ENCODE data around the gene MIER2. TPM values are rescaled to one million over a fixed set of nuclear protein-coding genes. Genes with fewer than 3 reads are reported as not detected.

Gene MIER2
- total RNA-seq, 1 experiment from 2014 or later = not detected

GRCh38 chr19:322616-323015 lies 22.0 kb downstream of the MIER2 start:
- POLR2A ChIA-PET (ENCODE audit: unreplicated experiment) = no interaction called here
- Histone ChIP-seq H3K27ac (ENCODE audit: low read length) (no peak overlapping the region), H3K9me3 (ENCODE audit: low read length) (no peaks in the 10 kb centered on the region), H2AFZ (ENCODE audit: low read length) (no peak overlapping the region), H3K27me3 (ENCODE audit: low read length) (no peaks in the 10 kb centered on the region), H3K9ac (ENCODE audit: low read length) (no peak overlapping the region), H4K20me1 (ENCODE audit: low read length) (no peaks in the 10 kb centered on the region), H3K4me2 (ENCODE audit: low read length) (no peak overlapping the region), H3K4me1 (ENCODE audit: insufficient read depth, low read length) (no peaks in the 10 kb centered on the region), H3K79me2 (ENCODE audit: low read length) (no peaks in the 10 kb centered on the region), H3F3A (ENCODE audit: low read length, unreplicated experiment) (no peaks in the 10 kb centered on the region), H3K4me3 (ENCODE audit: low read length) (no peak overlapping the region), H3K36me3 (ENCODE audit: low read depth, low read length) (no peaks in the 10 kb centered on the region), H3K9me2 (replicated peaks; ENCODE audit: low read length) (no peaks in the 10 kb centered on the region)
- no peak for TF ChIP-seq EZH2 (IDR thresholded peaks at IDR 0.05; ENCODE audit: low read length, unreplicated experiment)
- TF ChIP-seq EZH2phosphoT487 (IDR thresholded peaks at IDR 0.05; ENCODE audit: borderline replicate concordance, low read length) = no peak
- TF ChIP-seq CTCF (conservative IDR thresholded peaks at IDR 0.05; ENCODE audit: low read depth, low read length) = no peak
- no peak for DNase-seq
- BruUV-seq (replicated peaks) = no TSS peak
- intact Hi-C loops (cut with micrococcal nuclease) = no loop called here
- no peak for ATAC-seq
- CTCF ChIA-PET = no interaction called here

DNA sequence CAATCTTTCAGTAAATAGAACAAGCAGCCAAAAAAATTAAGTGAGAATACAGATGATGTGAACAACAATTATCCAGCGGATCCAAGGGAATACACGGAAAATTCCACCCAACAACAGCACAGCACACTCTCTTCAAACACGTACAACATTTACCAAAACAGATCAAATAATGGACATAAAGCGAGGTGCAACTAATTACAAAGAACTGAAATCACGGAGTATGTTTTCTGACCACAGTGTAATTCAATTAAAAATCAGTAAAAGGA lies 26.2 kb downstream of the MIER2 start:
- BruUV-seq (replicated peaks) = no TSS peak
- Histone ChIP-seq H2AFZ (ENCODE audit: low read length) (no peak overlapping the region), H3K9me3 (ENCODE audit: low read length) (no peaks in the 10 kb centered on the region), H3K79me2 (ENCODE audit: low read length) (no peaks in the 10 kb centered on the region), H3K9me2 (replicated peaks; ENCODE audit: low read length) (no peaks in the 10 kb centered on the region), H3K27me3 (ENCODE audit: low read length) (no peaks in the 10 kb centered on the region), H3F3A (ENCODE audit: low read length, unreplicated experiment) (no peaks in the 10 kb centered on the region), H3K9ac (ENCODE audit: low read length) (no peak overlapping the region), H3K4me2 (ENCODE audit: low read length) (no peak overlapping the region), H3K4me1 (ENCODE audit: insufficient read depth, low read length) (no peaks in the 10 kb centered on the region), H3K36me3 (ENCODE audit: low read depth, low read length) (no peaks in the 10 kb centered on the region), H3K4me3 (ENCODE audit: low read length) (no peak overlapping the region), H3K27ac (ENCODE audit: low read length) (no peak overlapping the region), H4K20me1 (ENCODE audit: low read length) (no peaks in the 10 kb centered on the region)
- ChIA-PET CTCF (no interaction called here), POLR2A (ENCODE audit: unreplicated experiment) (no interaction called here)
- TF ChIP-seq CTCF (conservative IDR thresholded peaks at IDR 0.05; ENCODE audit: low read depth, low read length) (no peak), EZH2phosphoT487 (IDR thresholded peaks at IDR 0.05; ENCODE audit: borderline replicate concordance, low read length) (no peak), EZH2 (IDR thresholded peaks at IDR 0.05; ENCODE audit: low read length, unreplicated experiment) (no peak)
- ATAC-seq (no peak), DNase-seq (no peak)
- intact Hi-C loops (cut with micrococcal nuclease) = no loop called here

DNA sequence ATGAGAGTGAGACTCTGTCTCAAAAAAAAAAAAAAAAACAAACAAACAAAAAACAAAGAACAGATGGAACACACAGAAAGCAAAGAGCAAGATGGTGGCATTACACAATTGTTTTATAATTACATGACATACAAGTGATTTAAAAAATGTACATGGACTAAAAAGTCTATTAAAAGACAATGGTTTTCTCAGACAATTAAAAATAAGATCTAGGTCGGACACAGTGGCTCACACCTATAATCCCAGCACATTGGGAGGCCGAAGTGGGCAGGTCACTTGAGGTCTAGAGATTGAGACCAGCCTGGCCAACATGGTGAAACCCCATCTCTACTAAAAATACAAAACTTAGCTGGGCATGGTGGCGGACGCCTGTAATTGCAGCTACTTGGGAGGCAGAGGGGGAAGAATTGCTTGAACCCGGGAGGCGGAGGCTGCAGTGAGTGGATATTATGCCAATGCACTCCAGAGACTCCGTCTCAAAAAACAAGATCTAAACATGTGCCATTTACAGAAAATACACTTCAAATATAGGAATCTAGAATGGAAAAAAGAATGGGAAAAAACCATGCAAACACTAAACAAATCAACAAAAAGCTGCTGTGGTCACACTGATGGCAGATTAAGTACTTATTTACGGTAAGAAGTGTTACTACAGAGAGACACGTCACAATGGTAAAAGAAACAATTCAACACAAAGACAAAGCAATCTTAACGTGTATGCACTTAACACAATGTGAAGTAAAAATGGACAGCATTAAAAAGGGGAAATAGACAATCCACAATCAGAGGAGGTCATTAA lies 26.7 kb downstream of the MIER2 start:
- H4K20me1 ChIP-seq (ENCODE audit: low read length) = no peaks in the 10 kb centered on the region
- intact Hi-C loops (cut with micrococcal nuclease) = no loop called here
- ChIA-PET POLR2A (ENCODE audit: unreplicated experiment) (no interaction called here), CTCF (no interaction called here)
- no peak overlapping the region for H2AFZ ChIP-seq (ENCODE audit: low read length)
- H3K36me3 ChIP-seq (ENCODE audit: low read depth, low read length) = no peaks in the 10 kb centered on the region
- no peaks in the 10 kb centered on the region for H3K79me2 ChIP-seq (ENCODE audit: low read length)
- BruUV-seq (replicated peaks) = no TSS peak
- no peak overlapping the region for H3K4me2 ChIP-seq (ENCODE audit: low read length)
- H3K27me3 ChIP-seq (ENCODE audit: low read length) = no peaks in the 10 kb centered on the region
- ATAC-seq = no peak
- no peaks in the 10 kb centered on the region for H3K4me1 ChIP-seq (ENCODE audit: insufficient read depth, low read length)
- H3K9ac ChIP-seq (ENCODE audit: low read length) = no peak overlapping the region
- TF ChIP-seq EZH2 (IDR thresholded peaks at IDR 0.05; ENCODE audit: low read length, unreplicated experiment) = no peak
- no peak for TF ChIP-seq EZH2phosphoT487 (IDR thresholded peaks at IDR 0.05; ENCODE audit: borderline replicate concordance, low read length)
- no peak for TF ChIP-seq CTCF (conservative IDR thresholded peaks at IDR 0.05; ENCODE audit: low read depth, low read length)
- H3K27ac ChIP-seq (ENCODE audit: low read length) = no peak overlapping the region
- no peaks in the 10 kb centered on the region for H3K9me2 ChIP-seq (replicated peaks; ENCODE audit: low read length)
- H3F3A ChIP-seq (ENCODE audit: low read length, unreplicated experiment) = no peaks in the 10 kb centered on the region
- H3K9me3 ChIP-seq (ENCODE audit: low read length) = no peaks in the 10 kb centered on the region
- DNase-seq = no peak
- no peak overlapping the region for H3K4me3 ChIP-seq (ENCODE audit: low read length)
